GM18505 (cell line): ENCODE results near the gene KRTAP2-2.
"Not testable (repeated sequence)": the region's sequence is repeated elsewhere in the genome, so short reads cannot be mapped to it uniquely, and the experiment has no call there.

ENCODE experiments used
- ATAC-seq: cut with Tn5 transposase; IDR thresholded peaks from one replicate; pipeline ENCODE4 v1.9.1; 2021; ENCODE audit not compliant: unreplicated experiment
- POLR2A ChIP-seq: IDR thresholded peaks from 4 replicates; pipeline ENCODE4 v1.6.1; 2011; ENCODE audit warnings: borderline replicate concordance; ENCODE audit not compliant: insufficient read depth, insufficient read length; ENCODE audit errors: extremely low read depth

Gene KRTAP2-2, protein sequence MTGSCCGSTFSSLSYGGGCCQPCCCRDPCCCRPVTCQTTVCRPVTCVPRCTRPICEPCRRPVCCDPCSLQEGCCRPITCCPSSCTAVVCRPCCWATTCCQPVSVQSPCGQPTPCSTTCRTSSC

DNA sequence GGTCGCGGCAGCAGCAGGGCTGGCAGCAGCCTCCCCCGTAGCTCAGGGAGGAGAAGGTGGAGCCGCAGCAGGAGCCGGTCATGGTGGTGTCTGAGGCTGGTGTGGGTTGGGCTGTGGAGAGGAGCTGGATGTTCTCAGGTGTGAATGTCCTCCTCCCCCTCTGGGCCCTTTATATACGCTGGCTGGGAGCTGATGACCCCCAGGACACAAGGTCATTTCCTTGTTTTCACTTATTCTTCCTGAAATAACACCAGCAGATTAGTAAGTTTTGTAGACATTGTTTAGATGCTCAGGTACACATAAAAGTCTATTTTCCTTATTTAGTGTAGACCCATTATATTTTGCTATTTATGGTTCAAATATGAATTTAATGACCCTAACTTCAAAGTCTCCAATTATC is at the start of gene KRTAP2-2:
KRTAP2-2 (minus strand) TSS at position 101 of the 400 bp plus-strand sequence; CDS start at position 82, 19 bp downstream.
- not testable (repeated sequence) for ATAC-seq

DNA sequence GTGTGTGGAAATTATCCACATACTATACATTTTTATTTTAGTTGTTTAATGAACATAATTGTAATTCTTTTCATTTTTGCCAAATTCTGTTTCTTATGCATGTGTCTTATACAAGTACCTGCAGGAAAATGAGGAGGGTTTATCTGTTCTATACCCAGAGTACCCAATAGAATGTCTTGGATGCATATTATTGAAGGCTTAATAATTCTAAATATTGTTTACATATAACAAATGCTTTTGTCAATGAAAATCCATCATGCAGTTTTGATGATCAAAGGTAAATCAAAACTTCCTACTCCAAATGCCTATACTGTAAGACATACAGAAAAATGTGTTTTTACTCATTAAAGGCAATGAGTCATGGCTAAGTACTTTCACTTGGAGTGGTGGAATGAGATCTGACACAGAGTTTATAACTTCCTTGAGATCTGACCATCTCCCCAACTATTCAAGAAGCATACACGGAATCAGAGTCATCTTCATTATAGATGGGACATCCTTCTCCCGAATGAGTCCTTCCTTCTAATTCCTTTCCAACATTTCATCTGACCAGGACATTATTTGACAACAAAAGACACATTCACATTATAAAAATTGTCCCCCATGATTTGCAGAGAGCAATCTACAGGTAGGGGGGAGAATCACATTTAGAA is 49.5 kb upstream of the KRTAP2-2 start:
- ATAC-seq = not testable (repeated sequence)

DNA sequence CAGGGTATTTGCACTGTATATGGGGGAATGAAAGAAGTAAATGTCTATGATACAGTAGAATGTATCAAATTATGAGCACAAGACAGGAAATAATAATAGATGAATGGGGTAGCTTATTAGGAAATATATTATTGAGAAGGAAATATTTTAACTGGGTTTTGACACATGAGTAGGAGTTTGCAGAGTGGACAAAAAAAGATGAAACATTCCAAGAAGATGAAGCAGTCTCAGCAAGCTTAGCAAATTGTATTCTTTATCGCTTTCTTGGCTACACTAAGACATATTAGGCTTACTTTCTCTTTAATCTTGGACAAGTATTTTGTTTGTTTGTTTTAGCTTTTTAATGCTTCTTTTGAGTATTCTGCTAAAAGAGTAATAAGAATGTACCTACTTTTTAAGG is 48.9 kb upstream of the KRTAP2-2 start:
- no peak for ATAC-seq
- no peak for TF ChIP-seq POLR2A

DNA sequence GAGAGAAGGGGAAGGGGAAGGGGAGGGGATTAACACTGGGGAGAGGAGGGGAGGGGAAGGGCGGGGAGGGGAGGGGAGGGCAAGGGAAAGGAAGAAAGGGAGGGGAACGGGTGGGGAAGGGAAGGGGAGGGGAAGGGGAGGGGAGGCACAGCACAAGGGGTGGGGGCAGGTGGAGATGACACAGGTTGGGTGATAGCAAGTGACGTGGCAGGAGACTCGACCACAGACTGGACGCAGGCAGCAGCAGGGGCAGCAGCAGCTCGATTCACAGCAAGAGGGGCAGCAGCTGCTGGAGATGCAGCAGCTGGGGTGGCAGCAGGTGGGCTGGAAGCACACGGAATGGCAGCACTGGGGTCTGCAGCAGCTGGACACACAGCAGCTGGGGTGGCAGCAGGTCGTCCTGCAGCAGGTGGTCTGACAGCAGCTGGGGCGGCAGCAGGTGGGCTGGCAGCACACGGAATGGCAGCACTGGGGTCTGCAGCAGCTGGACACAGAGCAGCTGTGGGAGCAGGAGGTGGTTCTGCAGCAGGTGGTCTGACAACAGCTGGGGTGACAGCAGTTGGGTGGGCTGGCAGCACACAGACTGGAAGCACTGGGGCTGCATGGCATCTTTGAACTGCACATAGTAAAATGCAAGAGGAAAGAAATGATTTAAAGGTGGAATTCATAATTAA is 46.7 kb upstream of the KRTAP2-2 start, which contains the start of gene KRTAP4-16:
KRTAP4-16 (minus strand) TSS at position 624 of the 674 bp plus-strand sequence; CDS start at position 624, 0 bp downstream.
- ATAC-seq = no peak
- TF ChIP-seq POLR2A = no peak

DNA sequence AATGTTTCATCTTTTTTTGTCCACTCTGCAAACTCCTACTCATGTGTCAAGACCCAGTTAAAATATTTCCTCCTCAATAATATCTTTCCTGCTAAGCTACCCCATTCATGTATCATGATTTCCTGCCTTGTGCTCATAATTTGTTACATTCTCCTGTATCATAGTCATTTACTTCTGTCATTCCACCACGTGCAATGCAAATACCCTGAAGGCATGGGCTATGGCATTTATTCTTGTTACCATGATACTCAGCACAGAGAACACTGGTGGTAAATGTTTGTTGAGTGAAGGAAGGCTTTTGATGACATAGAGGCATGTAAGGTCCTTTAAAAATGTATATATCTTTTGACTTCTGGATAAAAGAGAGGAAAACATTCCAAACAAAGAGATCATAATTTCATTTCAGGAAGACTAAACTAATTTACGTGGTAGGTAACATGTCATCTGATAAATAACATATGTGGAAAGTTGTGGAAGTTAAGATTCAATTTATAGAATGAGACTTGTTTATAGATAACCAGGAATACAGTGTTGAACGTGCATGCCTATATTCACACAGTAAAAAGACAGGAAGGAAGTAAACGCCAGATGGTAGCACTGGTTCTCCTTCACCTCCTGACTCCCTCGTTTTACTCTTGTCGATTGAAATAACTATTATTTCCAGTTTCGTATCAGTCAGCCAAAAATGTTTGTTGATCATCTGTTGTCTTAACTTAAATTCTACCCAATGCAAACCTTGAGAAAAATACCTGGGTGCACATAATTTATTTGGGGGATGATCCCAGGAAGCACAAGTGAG is 44.9 kb upstream of the KRTAP2-2 start:
- not testable (repeated sequence) for ATAC-seq

DNA sequence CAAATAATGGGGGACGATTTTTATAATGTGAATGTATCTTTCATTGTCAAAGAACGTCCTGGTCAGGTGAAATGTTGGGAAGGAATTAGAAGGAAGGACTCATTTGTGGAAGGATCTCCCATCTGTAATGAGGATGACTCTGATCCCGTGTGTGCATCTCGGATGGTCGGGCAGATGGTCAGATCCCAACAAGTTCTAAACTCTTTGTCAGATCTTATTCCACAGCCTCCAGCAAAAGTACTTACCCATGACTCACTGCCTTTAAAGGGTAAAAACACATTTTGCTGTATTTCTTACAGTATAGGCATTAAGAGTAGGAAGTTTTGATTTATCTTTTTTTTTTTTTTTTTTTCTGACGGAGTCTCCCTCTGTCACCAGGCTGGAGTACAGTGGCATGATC is 43.5 kb upstream of the KRTAP2-2 start:
- no peak for ATAC-seq
- no peak for TF ChIP-seq POLR2A

DNA sequence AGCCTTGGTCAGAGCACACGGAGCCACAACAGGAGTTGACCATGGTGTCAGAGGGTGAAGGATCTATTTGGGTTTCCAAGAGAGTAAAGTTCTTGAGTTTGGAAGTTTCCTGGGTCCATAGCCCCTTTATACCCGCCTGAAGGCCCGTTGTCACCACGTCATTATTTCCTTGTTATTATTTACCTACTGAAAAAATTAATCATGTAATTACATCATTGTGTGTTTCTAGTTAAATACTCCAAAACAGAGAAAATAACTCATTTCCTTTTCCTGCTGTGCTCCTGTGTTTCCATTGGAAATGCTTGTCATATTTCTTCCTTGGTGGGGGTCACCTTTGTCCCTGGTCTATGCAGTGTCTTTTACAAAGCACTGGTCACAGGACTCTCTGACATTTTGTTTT is 43.0 kb upstream of the KRTAP2-2 start, which contains the start of gene KRTAP4-8:
KRTAP4-8 (minus strand) TSS at position 101 of the 400 bp plus-strand sequence; CDS start at position 43, 58 bp downstream.
- TF ChIP-seq POLR2A = no peak
- ATAC-seq = no peak

DNA sequence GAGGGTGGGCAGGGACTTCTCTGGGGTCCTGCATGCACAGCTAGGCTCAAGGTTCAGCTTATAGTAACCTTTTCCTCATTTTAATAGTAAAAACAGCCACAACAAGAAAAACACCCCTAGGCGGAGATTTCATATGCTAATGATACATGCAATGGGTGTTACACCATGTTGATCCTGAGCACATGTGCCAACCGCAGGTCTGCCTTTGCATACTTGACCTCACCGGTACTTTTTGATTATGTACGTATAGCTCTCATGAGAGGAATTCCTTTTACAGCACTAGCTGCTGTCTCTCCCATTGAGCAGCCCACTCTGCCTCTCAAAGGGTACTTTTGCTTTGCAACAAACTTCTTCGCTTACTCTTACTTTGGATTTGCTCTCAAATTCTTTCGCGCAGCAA is 41.0 kb upstream of the KRTAP2-2 start:
- no peak for TF ChIP-seq POLR2A
- no peak for ATAC-seq

DNA sequence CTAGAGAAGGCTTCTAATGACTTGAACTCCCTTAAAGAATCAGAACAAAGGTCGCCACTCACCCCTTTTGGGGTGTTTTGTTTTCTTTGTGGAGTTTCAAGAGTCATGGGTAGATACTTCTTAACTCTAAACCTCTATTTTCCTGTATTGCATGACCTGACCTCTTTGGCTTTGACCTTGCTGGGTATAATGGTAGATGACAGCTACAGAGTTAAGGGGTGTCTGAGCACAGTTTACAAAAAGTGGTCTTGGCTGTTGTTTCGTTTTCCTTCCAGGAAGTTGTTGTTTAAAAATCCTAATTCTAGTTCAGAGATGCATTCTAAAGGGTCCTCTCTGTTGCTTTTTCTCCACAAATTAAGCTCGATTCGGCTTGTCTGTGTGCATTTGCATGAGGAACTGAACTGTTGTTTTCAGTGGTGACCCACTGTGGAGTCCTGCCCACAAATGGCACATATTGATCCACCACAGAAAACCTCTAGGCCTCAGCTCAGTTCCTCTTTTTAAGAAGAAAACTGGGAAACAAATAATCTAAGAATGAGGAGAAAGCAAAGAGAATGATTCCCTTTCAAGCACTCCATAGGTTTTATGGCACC is 33.8 kb upstream of the KRTAP2-2 start:
- ATAC-seq = not testable (repeated sequence)

DNA sequence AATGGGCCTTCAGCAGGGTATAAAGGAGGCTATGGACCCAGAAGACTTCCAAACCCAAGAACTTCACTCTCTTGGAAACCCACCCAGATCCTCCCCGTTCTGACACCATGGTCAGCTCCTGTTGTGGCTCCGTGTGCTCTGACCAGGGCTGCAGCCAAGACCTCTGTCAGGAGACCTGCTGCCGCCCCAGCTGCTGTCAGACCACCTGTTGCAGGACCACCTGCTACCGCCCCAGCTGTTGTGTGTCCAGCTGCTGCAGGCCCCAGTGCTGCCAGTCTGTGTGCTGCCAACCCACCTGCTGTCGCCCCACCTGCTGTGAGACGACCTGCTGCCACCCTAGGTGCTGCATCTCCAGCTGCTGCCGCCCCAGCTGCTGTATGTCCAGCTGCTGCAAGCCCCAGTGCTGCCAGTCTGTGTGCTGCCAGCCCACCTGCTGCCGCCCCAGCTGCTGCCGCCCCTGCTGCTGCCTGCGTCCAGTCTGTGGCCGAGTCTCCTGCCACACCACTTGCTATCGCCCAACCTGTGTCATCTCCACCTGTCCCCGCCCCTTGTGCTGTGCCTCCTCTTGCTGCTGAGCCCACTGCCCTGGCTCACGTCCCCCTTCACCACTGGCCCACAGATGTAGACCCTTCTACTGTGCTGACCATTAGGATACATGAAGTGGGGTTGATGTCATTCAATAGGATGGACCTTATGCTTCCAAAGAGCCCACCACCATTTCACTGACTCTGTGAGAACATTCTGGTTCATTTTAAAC is 29.2 kb upstream of the KRTAP2-2 start, which contains the start of gene KRTAP4-7:
KRTAP4-7 (plus strand) TSS at position 51 of the 757 bp plus-strand sequence; CDS start at position 108, 57 bp downstream.
- ATAC-seq = not testable (repeated sequence)

DNA sequence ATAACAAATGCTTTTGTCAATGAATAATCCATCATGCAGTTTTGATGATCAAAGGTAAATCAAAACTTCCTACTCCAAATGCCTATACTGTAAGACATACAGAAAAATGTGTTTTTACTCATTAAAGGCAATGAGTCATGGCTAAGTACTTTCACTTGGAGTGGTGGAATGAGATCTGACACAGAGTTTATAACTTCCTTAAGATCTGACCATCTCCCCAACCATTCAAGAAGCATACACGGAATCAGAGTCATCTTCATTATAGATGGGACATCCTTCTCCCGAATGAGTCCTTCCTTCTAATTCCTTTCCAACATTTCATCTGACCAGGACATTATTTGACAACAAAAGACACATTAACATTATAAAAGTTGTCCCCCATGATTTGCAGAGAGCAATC is 28.4 kb upstream of the KRTAP2-2 start:
- ATAC-seq = not testable (repeated sequence)

DNA sequence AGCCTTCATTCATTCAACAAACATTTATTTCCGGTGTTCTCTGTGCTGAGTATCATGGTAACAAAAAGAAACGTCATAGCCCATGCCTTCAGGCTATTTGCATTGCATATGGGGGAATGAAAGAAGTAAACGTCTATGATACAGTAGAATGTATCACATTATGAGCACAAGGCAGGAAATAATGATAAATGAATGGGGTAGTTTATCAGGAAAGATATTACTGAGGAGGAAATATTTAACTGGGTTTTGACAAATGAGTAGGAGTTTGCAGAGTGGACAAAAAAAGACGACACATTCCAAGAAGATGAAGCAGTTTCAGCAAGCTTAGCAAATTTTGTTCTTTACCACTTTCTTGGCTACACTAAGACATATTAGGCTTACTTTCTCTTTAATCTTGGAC is 27.6 kb upstream of the KRTAP2-2 start:
- TF ChIP-seq POLR2A = no peak
- no peak for ATAC-seq

DNA sequence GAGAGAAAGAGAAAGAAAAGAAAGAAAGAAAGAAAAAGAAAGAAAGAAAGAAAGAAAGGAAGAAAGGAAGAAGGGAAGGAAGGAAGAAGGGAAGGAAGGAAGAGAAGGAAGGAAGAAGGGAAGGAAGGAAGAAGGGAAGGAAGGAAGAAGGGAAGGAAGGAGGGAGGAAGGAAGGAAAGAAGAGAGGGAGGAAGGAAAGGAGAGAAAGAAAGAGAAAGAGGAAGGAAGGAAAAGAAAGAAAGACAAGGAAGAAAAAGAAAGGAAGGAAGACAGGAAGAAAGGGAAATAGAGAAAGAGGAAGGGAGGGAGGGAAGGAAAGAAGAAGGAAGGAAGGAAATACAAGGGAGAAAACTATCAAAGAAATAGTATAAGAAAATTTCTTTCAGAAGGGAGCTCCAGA is 21.8 kb upstream of the KRTAP2-2 start:
- no peak for TF ChIP-seq POLR2A
- ATAC-seq = no peak
